Stimulated activated CD8-positive, alpha-beta memory T cell treated with anti-CD3 and anti-CD28 coated beads, Interleukin-12 subunit alpha, Interleukin-12 subunit beta, amount 100 ng/mL, for 1 hour (primary cell): ENCODE results near the gene PTPRB.

Source experiments
- DNase-seq: peaks from one replicate; pipeline ENCODE4 v3.0.0-alpha.2; 2020; ENCODE audit warnings: low read depth

The PTPRB gene

DNA sequence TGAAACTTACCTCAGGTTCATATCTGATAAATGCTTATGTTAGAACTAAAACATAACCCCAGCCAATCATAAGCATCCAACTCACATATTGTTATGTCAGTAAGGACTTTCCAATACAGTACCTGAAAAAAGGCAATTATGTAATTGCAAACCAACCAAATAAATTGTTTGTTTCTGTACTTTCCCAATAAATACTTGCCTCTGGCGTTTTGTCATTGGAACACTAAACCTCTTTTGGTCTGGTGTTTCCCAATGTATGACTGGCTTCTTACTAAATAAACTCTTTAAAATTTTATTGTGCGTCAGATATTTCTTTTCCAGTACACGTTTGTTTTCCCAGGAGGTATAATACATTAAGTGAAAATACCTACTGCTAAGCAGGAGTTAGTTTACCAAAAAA, 6.7 kb upstream of the PTPRB start:
- no peak for DNase-seq

DNA sequence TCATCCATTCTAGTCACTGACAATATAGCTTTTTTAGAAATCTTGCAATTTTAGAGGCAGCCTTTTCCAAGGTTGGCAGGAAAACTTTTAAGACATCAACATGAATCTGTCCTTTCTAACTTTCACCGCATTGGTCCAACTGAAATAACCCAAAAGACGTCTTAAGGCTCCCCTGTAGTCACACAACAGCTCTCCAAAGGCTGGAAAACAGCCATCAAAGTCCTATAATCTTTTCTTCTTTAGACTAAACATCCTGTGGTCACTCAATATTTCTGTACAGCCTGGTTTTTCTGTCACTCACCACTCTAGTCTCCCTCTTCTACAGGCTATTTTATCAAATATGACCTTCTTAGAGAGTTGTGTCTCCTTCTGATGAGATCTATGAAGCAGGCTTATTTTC, 4.5 kb upstream of the PTPRB start:
- DNase-seq: no peak

GRCh38 chr12:70640901-70641300, 3.7 kb upstream of the PTPRB start:
- DNase-seq: no peak

GRCh38 chr12:70639535-70639934, 2.3 kb upstream of the PTPRB start:
- no peak for DNase-seq

DNA sequence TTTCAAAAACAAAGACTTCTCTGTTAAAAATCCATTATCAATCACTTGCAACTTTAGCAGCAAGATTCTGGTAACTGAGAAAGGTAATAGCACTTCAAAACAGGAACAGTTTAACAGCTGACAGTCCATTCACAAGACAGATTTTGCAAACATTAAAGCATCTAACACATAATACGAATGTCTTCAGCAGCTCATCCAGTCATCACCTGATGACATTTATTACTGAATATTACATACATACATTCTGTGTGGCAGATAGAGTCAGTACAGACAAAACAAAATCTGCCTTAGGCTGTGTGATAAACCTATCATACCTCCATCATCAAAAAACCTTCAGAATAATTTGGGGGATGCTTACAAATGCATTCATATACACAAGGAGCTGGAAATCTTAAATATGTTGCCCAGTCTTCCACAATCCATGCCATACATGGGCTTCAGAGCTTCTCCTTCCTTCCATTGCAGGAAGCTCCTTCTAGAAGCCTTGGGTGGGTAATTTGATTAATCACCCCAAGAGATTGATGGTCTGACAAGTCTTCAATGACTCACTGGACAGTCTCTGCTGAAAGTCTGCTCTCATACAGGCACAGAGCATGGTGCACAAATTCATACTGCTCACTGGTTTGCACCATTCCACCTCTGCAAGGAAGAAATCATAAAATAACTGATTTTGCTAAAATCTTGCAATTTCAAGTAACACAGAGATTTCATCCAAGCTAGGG, 1.6 kb upstream of the PTPRB start:
- DNase-seq: no peak

DNA sequence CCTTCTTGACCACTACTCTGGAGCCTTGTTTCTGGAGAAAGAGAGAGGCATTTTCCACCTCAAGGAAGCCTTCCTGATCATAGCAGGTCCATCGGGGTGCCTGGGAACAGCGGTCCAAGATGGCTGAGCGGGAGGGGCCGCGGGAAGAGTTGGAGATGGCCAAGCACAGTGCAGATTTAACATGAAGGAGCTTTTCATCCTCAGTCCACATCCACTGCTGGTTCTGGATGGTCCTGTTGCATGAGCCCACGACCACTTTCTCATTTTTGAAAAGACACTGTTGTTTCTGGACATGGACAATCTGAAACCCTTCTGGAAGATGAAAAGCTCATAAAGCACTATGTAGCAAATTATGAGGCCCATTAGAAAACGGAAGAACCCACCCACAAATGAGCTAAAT, 1.5 kb downstream of the PTPRB start:
- no peak for DNase-seq

GRCh38 chr12:70628701-70629480, 8.3 kb downstream of the PTPRB start:
- DNase-seq: no peak

- DNase-seq: no peak
These were observed 9.6 kb downstream of the PTPRB start for GRCh38 chr12:70627677-70628076.

GRCh38 chr12:70626180-70626579, 11.0 kb downstream of the PTPRB start:
- no peak for DNase-seq

DNA sequence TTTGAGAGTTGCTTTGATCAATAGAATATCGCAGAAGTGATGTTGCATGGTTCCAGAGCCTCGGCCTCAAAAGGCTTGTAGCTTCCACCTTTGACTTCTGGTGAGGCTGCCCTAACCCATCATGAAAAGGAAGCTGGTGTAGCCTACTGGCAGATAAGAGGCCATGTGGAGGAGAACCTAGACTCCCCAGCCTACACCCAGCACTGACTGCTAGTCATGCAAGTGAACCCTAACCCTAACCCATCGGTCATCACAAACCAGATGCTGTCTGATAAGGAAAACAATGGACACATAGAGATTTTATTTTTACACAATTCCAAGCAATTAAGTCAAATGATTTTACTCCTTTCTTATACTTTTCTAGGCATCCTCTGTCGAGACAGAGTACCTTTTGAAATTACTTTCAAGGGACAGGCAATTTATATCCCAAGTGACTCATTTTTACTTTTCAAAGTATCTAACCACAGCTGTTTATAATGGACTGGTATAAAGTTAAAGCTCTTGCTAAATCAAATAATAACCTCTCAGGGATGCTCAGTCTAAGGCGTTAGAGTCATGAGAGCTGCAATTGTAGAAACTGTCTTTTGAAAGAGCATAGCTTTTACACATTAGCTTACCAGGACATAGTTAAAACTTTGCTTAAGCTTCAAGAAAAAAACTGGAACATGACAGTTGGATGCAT, 17.6 kb downstream of the PTPRB start:
- no peak for DNase-seq

- no peak for DNase-seq
These were observed 18.9 kb downstream of the PTPRB start for GRCh38 chr12:70618371-70618770.

DNA sequence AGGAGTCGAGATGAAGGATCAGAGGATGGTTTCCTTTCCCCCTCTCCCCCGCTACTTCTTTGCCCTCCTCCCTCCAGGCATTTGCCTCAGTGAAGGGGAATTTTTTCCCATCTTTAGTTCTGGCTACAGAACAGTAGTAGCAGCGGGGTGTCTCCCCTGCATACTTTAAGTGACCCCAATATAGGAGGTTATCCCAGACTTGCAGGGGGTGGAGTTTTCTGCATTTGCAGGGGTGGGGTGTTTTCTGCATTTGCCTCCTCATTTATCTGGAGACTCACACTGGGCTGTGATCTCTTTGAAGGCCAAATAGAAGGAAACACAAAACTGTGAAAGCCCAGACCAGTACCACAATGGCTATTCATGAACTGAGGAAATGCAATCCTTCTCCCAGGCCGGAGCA, 19.8 kb downstream of the PTPRB start:
- no peak for DNase-seq

DNA sequence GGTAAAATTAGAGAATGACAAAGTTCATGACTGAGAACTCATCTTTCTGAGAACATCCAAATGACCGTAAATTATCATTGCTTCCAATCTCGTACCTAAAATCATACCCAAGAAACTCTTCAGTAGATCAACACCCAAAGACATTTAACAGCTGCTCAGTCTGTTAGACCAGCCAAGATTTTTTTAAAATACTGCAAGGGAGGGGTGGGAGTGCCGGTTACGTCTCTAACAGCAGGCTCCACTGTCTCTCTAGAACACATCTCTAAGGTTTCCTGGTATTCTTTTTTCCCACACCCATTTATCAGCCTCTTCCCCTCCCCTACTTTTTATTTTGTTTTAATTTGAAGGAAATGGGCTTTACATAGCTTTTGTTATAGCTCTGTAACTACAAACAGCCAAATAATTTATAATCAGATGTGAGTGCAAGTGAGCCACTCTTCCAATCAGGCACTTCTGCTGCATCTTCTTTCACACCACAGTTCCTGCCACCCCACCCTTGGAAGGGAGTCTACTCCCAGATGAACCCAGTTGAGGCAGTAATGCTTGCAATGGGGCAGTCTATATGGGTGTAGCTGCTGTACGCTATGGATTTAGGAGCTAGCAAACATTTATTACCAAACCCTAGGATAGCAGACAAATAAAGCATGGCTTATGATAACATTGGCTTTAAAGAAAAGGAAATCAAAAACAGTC, 21.9 kb downstream of the PTPRB start:
- DNase-seq: no peak

DNA sequence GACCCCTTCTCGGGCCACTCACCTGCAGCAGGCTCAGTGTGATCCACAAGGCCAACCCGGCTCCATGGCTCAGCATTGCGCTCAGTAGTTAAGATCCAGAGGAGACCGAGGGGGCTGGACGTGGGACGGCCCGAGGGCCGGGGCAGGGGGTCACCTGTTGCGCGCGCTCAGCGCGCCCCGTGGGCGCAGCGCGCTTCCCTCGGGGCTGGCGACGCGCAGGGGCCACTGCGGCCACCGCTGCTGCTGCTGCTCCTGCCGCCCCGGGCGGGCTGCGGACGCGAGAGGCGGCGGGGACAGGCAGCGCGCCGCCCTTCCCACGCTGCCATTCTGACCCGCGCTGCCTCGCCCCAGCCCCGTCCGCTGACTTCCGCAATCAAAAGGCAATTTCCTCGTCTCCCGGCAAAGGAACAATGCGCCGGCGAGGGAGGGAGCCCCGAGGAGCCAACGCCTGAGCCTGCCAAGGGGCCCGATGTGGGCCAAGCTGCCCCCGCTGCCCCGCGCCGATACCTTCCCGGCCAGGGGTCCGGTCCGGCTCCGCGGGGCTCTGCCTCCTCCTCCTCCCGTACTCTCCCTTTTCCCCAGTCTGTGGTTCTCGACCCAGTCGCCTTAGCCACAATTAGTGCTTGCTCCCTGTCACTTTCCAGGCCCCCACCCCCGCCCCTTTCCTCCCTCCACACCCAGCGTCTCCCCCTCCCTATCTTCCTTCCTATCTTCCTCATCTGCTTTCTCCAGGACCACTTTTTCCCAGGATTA, 27.3 kb downstream of the PTPRB start:
- DNase-seq: no peak

- DNase-seq: no peak
These were observed 28.0 kb downstream of the PTPRB start for GRCh38 chr12:70609203-70609602.

GRCh38 chr12:70608184-70608583, 29.0 kb downstream of the PTPRB start:
- no peak for DNase-seq

DNA sequence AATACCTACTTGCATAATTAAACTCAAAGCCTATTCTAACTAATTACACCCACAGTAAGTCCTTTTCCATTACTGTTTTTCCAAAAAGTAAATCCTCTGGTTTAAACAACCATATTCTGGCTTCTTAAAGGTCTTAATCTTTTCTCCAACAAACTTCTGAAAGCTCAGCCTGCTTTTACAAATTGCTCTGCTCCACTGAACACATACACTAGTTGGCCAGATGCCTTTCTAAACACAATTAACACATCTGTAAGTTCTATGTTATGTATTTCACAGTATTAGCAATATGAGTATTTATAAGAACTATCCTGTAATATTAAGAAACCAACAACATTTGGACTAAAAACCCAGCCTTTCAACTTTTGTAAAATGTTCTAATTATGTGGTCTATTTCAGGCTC, 30.1 kb downstream of the PTPRB start:
- no peak for DNase-seq

GRCh38 chr12:70605976-70606375, 31.3 kb downstream of the PTPRB start:
- DNase-seq: no peak

GRCh38 chr12:70604662-70605061, 32.6 kb downstream of the PTPRB start:
- no peak for DNase-seq

GRCh38 chr12:70603044-70603443, 34.2 kb downstream of the PTPRB start:
- DNase-seq: no peak

DNA sequence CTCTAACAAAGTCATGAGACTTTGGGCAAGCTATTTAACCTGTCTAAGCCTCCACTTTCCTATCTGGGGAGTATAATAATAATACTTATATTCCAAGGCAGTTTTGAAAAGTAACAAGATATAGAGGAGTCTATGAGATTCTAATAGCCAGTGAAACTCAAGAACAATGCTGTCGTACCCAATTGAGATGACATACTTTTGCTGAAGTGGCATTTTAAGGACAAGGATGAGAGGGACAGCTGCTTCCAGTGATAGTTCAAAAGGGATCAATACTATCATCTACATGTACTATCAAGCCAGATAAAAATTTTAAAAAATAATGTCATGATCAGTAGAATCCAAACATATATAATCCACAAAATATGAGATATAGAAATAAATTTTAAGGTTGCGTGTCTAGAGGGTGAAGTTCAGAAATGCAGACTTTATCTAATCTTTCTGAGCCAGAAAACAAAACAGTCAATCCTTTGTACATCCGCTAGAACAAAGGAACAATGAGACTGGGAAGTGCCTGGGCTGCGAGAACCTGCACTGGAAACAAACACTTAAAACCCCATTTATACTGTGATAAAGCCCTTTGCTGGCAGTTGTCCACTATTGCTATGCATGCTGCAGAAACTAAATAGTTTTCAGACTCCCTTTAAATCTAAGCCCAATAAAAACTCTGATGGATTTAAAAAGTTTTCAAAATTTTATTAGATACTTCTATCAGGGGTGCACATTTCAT, 38.6 kb downstream of the PTPRB start:
- DNase-seq: no peak
